ENCODE results near the gene FOXN3. TPM values are rescaled to one million over a fixed set of nuclear protein-coding genes. Genes with fewer than 3 reads are reported as not detected.
A peak's percentile ranks its signal among the peaks of the same experiment; 100 is the strongest.

The FOXN3 gene
- polyA plus RNA-seq, 12 donors, result 52.7 to 126 (median 74.8) TPM

- peak; percentile 99 for DNase-seq
Measured at GRCh38 chr14:89416002-89416995, 734 bp downstream of the FOXN3 start.

DNA sequence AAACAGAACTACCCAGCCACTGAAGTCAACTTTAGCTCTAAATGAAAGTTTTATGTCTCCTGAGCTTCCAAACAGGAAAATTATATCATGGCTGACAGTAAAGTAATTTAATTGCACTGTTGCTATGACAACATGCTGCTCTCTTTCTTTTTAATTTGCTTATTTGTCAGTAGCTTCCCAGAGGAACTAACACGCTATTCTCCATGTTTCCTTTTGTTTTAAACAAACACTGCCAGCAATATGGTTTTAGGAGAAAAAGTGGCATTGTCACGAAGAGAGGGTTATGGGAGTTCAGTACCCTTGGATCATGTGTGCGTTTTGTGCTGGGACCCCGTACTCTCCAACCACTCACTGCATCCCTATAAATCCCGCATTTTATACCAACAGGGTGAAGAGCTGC is 1.9 kb downstream of the FOXN3 start:
- no peak for DNase-seq

- DNase-seq, result no peak
Measured at GRCh38 chr14:89411976-89412375, 5.1 kb downstream of the FOXN3 start.

DNA sequence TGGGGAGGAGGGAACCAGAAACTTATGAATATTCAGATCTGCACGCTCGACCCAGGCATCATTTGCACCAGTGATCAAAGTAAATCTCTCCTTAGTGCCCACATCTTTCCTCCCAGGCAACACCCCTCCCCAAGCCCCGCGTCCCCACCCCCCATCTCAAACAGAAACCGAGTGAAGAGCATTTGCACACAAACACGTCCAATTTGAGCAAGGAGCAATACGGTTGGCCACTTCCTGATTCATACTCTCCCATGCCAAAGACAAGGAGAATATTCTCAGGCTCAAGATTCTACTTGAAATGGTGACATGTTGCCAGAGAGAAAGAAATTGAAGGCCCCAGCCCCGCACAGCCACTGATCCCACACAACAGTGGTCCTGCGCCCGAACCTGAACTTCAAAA is 7.1 kb downstream of the FOXN3 start:
- no peak for DNase-seq

- no peak for DNase-seq
Measured at GRCh38 chr14:89408907-89409700, 7.9 kb downstream of the FOXN3 start.

DNA sequence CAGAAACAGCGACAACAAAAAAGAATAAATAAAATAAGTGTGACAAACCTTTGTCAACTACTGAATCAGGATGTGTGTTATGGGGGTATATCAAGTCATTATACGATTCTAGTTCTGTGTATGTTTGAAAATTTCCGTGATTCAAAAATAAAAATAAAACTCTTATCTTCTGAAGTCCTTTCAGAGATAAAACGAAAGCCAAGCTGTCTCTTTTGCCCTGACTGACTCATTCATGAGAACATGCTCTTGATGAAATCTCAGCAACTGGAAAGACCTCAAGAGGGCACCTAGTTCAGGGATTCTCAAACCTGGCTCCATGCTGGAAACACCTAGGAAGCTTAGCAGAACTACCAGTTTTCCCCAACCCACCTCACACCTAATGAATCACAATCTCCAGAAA is 9.2 kb downstream of the FOXN3 start:
- no peak for DNase-seq

- no peak for DNase-seq
Measured at GRCh38 chr14:89406941-89407340, 10.1 kb downstream of the FOXN3 start.

DNA sequence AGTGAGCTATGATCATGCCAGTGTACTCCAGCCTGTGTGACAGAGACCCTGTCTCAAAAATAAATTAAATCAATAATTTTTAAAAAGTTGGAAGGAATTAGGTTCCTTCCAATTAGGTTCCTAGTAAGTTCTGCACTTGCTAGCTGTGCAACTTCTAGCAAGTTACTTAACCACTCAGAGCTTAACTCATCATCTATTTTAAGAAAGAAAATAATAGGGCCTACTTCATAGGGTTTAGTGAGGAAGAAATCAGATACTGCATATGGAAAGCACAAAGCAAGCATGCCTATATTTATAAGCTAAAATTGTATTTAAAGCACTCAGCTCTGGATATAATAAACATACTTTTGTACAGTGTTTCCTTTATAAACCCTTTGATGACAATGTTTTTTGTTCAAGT is 10.7 kb downstream of the FOXN3 start:
- DNase-seq, result no peak

DNA sequence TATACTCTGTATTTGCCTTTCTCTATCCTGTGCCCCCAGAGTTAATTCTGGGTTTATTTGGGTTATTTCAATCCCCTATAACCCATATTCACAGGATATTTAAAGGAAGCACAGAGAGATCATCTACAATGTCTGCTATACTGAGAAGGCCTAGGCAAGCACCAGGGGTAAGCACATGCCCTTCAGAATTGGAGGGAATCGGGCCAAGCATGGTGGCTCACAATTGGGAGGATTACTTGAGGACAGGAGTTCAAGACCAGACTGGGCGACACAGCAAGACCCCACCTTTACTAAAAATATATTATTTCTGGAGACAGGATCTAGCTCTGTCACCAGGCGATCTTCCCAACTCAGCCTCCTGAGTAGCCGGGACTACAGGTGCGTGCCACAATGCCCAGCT is 11.3 kb downstream of the FOXN3 start:
- DNase-seq, result no peak

- DNase-seq, result no peak
Measured at GRCh38 chr14:89402363-89402762, 14.7 kb downstream of the FOXN3 start.

DNA sequence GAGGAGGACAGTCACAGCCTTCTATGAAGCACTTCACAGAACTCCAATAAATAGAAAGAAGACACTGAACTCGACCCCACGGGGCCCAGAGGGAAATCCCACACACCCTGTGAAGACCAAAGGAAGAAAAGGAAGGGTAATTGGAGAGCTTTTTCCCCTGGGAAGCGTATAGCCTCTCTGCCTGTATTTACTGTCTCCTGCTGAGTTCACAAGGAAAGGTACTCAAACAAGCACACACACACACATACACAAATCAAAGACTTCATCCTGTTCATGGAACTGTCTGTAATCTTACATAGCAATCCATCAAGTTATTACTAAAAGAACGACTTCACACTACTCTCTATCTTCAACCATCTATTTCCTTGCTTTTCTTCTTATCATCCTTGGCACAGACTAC is 15.3 kb downstream of the FOXN3 start:
- no peak for DNase-seq

- no peak for DNase-seq
Measured at GRCh38 chr14:89401241-89401640, 15.8 kb downstream of the FOXN3 start.

- no peak for DNase-seq
Measured at GRCh38 chr14:89400529-89400928, 16.5 kb downstream of the FOXN3 start.

- peak; percentile 81 for DNase-seq
Measured at GRCh38 chr14:89399594-89400068, 17.4 kb downstream of the FOXN3 start.

GRCh38 chr14:89399157-89399556 is 17.9 kb downstream of the FOXN3 start:
- no peak for DNase-seq

- no peak for DNase-seq
Measured at GRCh38 chr14:89397569-89398230, 19.3 kb downstream of the FOXN3 start.

GRCh38 chr14:89394972-89395371 is 22.1 kb downstream of the FOXN3 start:
- no peak for DNase-seq

GRCh38 chr14:89393222-89393745 is 23.7 kb downstream of the FOXN3 start:
- DNase-seq, result no peak

DNA sequence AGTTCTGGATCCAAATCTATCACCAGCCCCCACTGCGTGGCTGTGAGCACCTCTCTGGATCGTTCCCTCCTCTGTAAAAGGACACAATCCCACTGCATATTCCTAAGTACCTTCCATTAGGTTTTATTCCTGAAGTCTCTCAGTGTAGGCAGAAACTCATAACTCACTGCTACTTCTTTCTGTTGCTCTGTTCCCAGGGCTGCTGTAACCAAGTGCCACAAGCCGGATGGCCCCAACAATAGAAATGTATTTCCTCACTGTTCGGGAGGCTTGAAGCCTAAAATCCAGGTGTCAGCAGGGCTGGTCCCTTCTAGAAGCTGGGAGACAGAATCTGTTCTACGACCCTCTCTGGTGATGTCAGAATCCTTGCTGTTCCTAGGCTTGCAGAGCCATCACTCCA is 24.9 kb downstream of the FOXN3 start:
- DNase-seq, result no peak

GRCh38 chr14:89391556-89391955 is 25.5 kb downstream of the FOXN3 start:
- no peak for DNase-seq

DNA sequence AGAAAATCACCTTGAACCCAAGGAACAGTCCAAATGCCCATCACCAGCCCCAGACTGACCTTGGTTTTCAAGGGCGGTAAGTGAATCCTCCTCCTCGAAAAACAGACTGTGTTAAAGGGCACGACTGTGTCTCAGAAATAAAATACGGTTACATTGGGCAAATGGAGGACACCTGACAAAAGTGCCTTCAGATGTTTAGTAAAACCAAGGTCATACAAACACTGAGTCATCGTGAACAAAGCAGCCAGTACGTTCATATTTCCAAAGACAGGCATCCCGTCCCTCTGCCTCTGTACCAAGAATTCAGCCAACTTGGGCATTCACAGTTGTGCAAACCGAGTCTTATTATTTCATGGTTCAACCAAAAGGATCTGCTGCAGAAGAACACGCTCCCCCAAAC is 25.9 kb downstream of the FOXN3 start:
- no peak for DNase-seq

DNA sequence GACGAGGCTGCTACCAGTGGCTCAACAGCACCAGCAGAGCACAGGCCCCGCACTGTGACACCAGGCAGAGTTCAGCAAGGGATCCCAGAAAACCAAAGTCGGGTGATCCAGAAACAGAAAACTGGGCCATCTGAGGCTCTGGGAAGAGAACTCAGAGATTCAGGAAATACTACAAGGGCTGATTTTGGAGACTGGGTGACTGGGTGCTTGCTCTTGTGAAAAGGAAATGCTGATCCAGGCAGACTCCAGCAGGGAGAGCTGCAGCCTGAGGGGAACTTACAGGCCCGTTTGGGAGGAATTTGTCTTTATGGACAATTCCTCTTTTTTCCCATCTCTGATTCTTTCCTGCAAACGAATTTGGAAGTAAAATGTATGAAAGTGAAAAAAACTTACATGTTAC is 28.2 kb downstream of the FOXN3 start:
- DNase-seq, result no peak

Measured in muscle of arm (tissue), 12 donors.